H1 (cell line): Measurements from ENCODE around the gene TBC1D22A. TPM values are rescaled to one million over a fixed set of nuclear protein-coding genes. Genes with fewer than 3 reads are reported as not detected.

ENCODE experiments used
- CTCF ChIA-PET: fragments of 300-600 bp; sonication (Branson Sonifier 250); formaldehyde crosslinking; loops from one replicate; lab custom pipeline; 2021; ENCODE audit not compliant: partially characterized antibody; lab: Charles Lee
- POLR2A ChIA-PET: fragments of 300-600 bp; sonication (Branson Sonifier 250); formaldehyde crosslinking; loops from one replicate; lab custom pipeline; 2021; ENCODE audit warnings: inconsistent platforms; ENCODE audit not compliant: partially characterized antibody; lab: Charles Lee
- DNase-seq, 2 experiments: peaks; one replicate each; pipeline versions ENCODE4 v3.0.0 to v3.0.0-alpha.2; 2010 to 2022; ENCODE audit warnings: low spot score in 2 of 2, low read depth in 1 of 2, mixed read lengths in 1 of 2
- FAIRE-seq: peaks from 2 replicates; lab custom pipeline; 2011; peaks lifted over from hg19 to GRCh38; lab: Jason Lieb, UNC
- H2AFZ ChIP-seq: 2 replicates; pipeline ENCODE4 v1.8.1; 2012; ENCODE audit warnings: low read length, inconsistent platforms
- H2AK5ac ChIP-seq: 2 replicates; pipeline ENCODE4 v1.6.1; 2013; ENCODE audit warnings: low read depth, low read length
- H2BK120ac ChIP-seq: replicated peaks from 2 replicates; pipeline ENCODE3; 2013; ENCODE audit warnings: low read depth, low read length, inconsistent platforms
- H2BK12ac ChIP-seq: 2 replicates; pipeline ENCODE4 v1.6.1; 2013; ENCODE audit warnings: low read depth, low read length
- H2BK15ac ChIP-seq: 2 replicates; pipeline ENCODE4 v1.6.1; 2013; ENCODE audit warnings: low read length
- H2BK20ac ChIP-seq: 2 replicates; pipeline ENCODE4 v1.6.1; 2013; ENCODE audit warnings: low read length
- H2BK5ac ChIP-seq: 2 replicates; pipeline ENCODE4 v1.6.1; 2013; ENCODE audit warnings: low read depth, low read length
- H3K14ac ChIP-seq: 2 replicates; pipeline ENCODE4 v1.6.1; 2013; ENCODE audit warnings: inconsistent platforms; ENCODE audit not compliant: insufficient read length
- H3K18ac ChIP-seq: 2 replicates; pipeline ENCODE4 v1.6.1; 2013; ENCODE audit warnings: low read length; ENCODE audit errors: extremely low read depth
- H3K23ac ChIP-seq: 2 replicates; pipeline ENCODE4 v1.6.1; 2013; ENCODE audit warnings: inconsistent platforms; ENCODE audit not compliant: insufficient read length
- H3K23me2 ChIP-seq: 2 replicates; pipeline ENCODE4 v1.6.1; 2013; ENCODE audit warnings: low read depth, low read length
- H3K27ac ChIP-seq: 2 replicates; pipeline ENCODE4 v1.6.1; 2011; ENCODE audit warnings: low read depth, low read length, inconsistent platforms
- H3K27me3 ChIP-seq, 4 experiments: replicated peaks in 1 of 4; 1 replicate in 1 of 4; 2 replicates in 3 of 4; pipeline versions ENCODE4 v1.6.1 to v1.8.1; 2011 to 2013; ENCODE audit warnings: low read length in 3 of 4, mild to moderate bottlenecking in 3 of 4, inconsistent platforms in 2 of 4, mixed read lengths in 2 of 4, moderate library complexity in 1 of 4; ENCODE audit not compliant: control insufficient read depth in 3 of 4, insufficient read depth in 3 of 4; ENCODE audit errors: extremely low read depth in 1 of 4
- H3K36me3 ChIP-seq, 4 experiments: 2 replicates each; pipeline versions ENCODE4 v1.6.1 to v1.8.1; 2011 to 2013; ENCODE audit warnings: mild to moderate bottlenecking in 4 of 4, low read length in 3 of 4, moderate library complexity in 2 of 4, control low read depth in 1 of 4, inconsistent platforms in 1 of 4; ENCODE audit not compliant: insufficient read depth in 4 of 4, control insufficient read depth in 2 of 4
- H3K4ac ChIP-seq: replicated peaks from 2 replicates; pipeline ENCODE3; 2013; ENCODE audit warnings: low read length, low read depth, mixed read lengths, inconsistent platforms; ENCODE audit not compliant: insufficient read length
- H3K4me1 ChIP-seq, 4 experiments: replicated peaks in 1 of 4; 1 replicate in 1 of 4; 2 replicates in 3 of 4; pipeline versions ENCODE4 v1.6.1 to v1.8.1; 2011 to 2013; ENCODE audit warnings: low read length in 3 of 4, inconsistent platforms in 2 of 4, mixed read lengths in 1 of 4; ENCODE audit not compliant: insufficient read depth in 4 of 4, control insufficient read depth in 3 of 4
- H3K4me2 ChIP-seq, 2 experiments: 2 replicates each; pipeline versions ENCODE4 v1.6.1 to v1.8.1; 2011 to 2013; ENCODE audit warnings: low read depth in 2 of 2, low read length in 2 of 2, control low read depth in 1 of 2, inconsistent platforms in 1 of 2, mild to moderate bottlenecking in 1 of 2; ENCODE audit not compliant: insufficient read depth in 1 of 2
- H3K4me3 ChIP-seq, 4 experiments: fragments of 200-600, 300-600 bp in 1 of 4; sonication (generic), shearing (Covaris generic), sonication (Bioruptor Twin) in 1 of 4; 2 replicates each; pipeline versions ENCODE4 v1.5.1 to v1.8.1; 2011 to 2016; ENCODE audit warnings: low read length in 4 of 4, low read depth in 3 of 4, control low read depth in 2 of 4, inconsistent platforms in 2 of 4, mild to moderate bottlenecking in 2 of 4, mixed read lengths in 1 of 4, moderate library complexity in 1 of 4; ENCODE audit not compliant: insufficient read depth in 2 of 4; ENCODE audit errors: extremely low read depth in 1 of 4
- H3K56ac ChIP-seq: replicated peaks from 2 replicates; pipeline ENCODE3; 2013; ENCODE audit warnings: low read depth, mild to moderate bottlenecking, mixed read lengths, low read length, inconsistent platforms; ENCODE audit not compliant: insufficient read length
- H3K79me1 ChIP-seq: 2 replicates; pipeline ENCODE4 v1.6.1; 2013; ENCODE audit warnings: low read depth, low read length, control low read depth
- H3K79me2 ChIP-seq, 2 experiments: 2 replicates each; pipeline versions ENCODE4 v1.6.1 to v1.8.1; 2012 to 2013; ENCODE audit warnings: low read length in 2 of 2, mild to moderate bottlenecking in 2 of 2, inconsistent platforms in 1 of 2; ENCODE audit not compliant: insufficient read depth in 2 of 2, control insufficient read depth in 1 of 2
- H3K9ac ChIP-seq, 4 experiments: replicated peaks in 1 of 4; 1 replicate in 1 of 4; 2 replicates in 3 of 4; pipeline versions ENCODE4 v1.6.1 to v1.8.1; 2011 to 2013; ENCODE audit warnings: low read depth in 3 of 4, low read length in 3 of 4, control low read depth in 2 of 4, mild to moderate bottlenecking in 2 of 4, moderate library complexity in 2 of 4, inconsistent platforms in 1 of 4; ENCODE audit errors: extremely low read depth in 1 of 4
- H3K9me3 ChIP-seq, 2 experiments: 2 replicates each; pipeline versions ENCODE4 v1.6.1 to v1.8.1; 2012 to 2013; ENCODE audit warnings: mild to moderate bottlenecking in 2 of 2, moderate library complexity in 2 of 2, control low read depth in 1 of 2, inconsistent platforms in 1 of 2, low read depth in 1 of 2, low read length in 1 of 2, mixed read lengths in 1 of 2; ENCODE audit not compliant: insufficient read depth in 2 of 2
- H4K20me1 ChIP-seq, 2 experiments: replicated peaks in 1 of 2; 2 replicates each; pipeline versions ENCODE3 to v1.8.1; 2011 to 2013; ENCODE audit warnings: inconsistent platforms in 2 of 2, low read length in 2 of 2, mild to moderate bottlenecking in 1 of 2; ENCODE audit not compliant: insufficient read depth in 2 of 2, control insufficient read depth in 1 of 2
- H4K5ac ChIP-seq: 2 replicates; pipeline ENCODE4 v1.6.1; 2013; ENCODE audit warnings: low read length, low read depth, mixed read lengths, inconsistent platforms; ENCODE audit not compliant: insufficient read length
- H4K8ac ChIP-seq: 2 replicates; pipeline ENCODE4 v1.8.0; 2013; ENCODE audit warnings: mild to moderate bottlenecking, moderate library complexity, low read length, inconsistent platforms; ENCODE audit not compliant: insufficient read depth; ENCODE audit errors: extremely low read depth
- H4K91ac ChIP-seq: replicated peaks from 2 replicates; pipeline ENCODE3; 2013; ENCODE audit warnings: low read length, mixed read lengths, inconsistent platforms; ENCODE audit not compliant: insufficient read length
- BCL11A ChIP-seq, 2 experiments: IDR thresholded peaks; one replicate each; pipeline ENCODE4 v1.6.1; 2011; ENCODE audit warnings: low read depth in 2 of 2, low read length in 2 of 2, mild to moderate bottlenecking in 2 of 2
- BRCA1 ChIP-seq: IDR thresholded peaks from 2 replicates; pipeline ENCODE4 v1.6.1; 2012; ENCODE audit warnings: low read depth, low read length, improper control_type of control experiment
- CHD2 ChIP-seq: IDR thresholded peaks from 2 replicates; pipeline ENCODE4 v1.6.1; 2012; ENCODE audit warnings: low read length, improper control_type of control experiment
- CREB1 ChIP-seq: IDR thresholded peaks from 2 replicates; pipeline ENCODE4 v1.6.1; 2012; ENCODE audit warnings: inconsistent platforms
- EGR1 ChIP-seq: IDR thresholded peaks from 2 replicates; pipeline ENCODE4 v1.6.1; 2011; ENCODE audit warnings: low read depth, low read length, borderline replicate concordance
- FOSL1 ChIP-seq: IDR thresholded peaks from 2 replicates; pipeline ENCODE4 v1.6.1; 2011; ENCODE audit warnings: mild to moderate bottlenecking, low read depth, low read length, moderate library complexity; ENCODE audit not compliant: insufficient read depth
- HDAC2 ChIP-seq, 2 experiments: fragments of 300-600 bp in 1 of 2; sonication (generic) in 1 of 2; IDR thresholded peaks; 2 replicates each; pipeline ENCODE4 v1.6.1; 2011 to 2012; ENCODE audit warnings: low read depth in 2 of 2, low read length in 2 of 2, mild to moderate bottlenecking in 2 of 2, moderate library complexity in 2 of 2, borderline replicate concordance in 1 of 2, inconsistent platforms in 1 of 2
- KDM1A ChIP-seq: fragments of 200-600, 300-600 bp; sonication (generic); IDR thresholded peaks from 2 replicates; pipeline ENCODE4 v1.7.1; 2016; ENCODE audit warnings: mild to moderate bottlenecking, low read length, borderline replicate concordance
- POLR2A ChIP-seq, 2 experiments: IDR thresholded peaks; 1 replicate in 1 of 2; 2 replicates in 1 of 2; pipeline ENCODE4 v1.6.1; 2011; ENCODE audit warnings: low read depth in 2 of 2, low read length in 2 of 2, mild to moderate bottlenecking in 2 of 2; ENCODE audit errors: control extremely low read depth in 1 of 2
- SIN3A ChIP-seq, 2 experiments: IDR thresholded peaks in 1 of 2; conservative IDR thresholded peaks in 1 of 2; 2 replicates each; pipeline ENCODE4 v1.6.1; 2011 to 2012; ENCODE audit warnings: low read length in 2 of 2, improper control_type of control experiment in 1 of 2, low read depth in 1 of 2, mild to moderate bottlenecking in 1 of 2
- SIRT6 ChIP-seq: IDR thresholded peaks from one replicate; pipeline ENCODE4 v1.7.1; 2012; ENCODE audit warnings: low read length, inconsistent platforms
- WGBS, 2 experiments: shearing (Covaris generic) in 1 of 2; methylation state at CpG; one replicate each; pipeline versions ENCODE4 v1.1.6 to v1.1.7; 2013 to 2015; ENCODE audit warnings: low lambda C conversion rate in 2 of 2, mixed read lengths in 2 of 2, inconsistent platforms in 1 of 2, low coverage in 1 of 2, missing lambda C conversion rate in 1 of 2; ENCODE audit not compliant: insufficient replicate concordance in 2 of 2, insufficient coverage in 1 of 2, insufficient read length in 1 of 2; ENCODE audit errors: extremely low coverage in 1 of 2, missing lambda C conversion rate in 1 of 2; 5-methylcytosine and 5-hydroxymethylcytosine counted together
- polyA plus RNA-seq, 7 experiments: library from polyadenylated mRNA; depleted of rRNA in 3 of 7; stranded (reverse) in 5 of 7; unstranded in 2 of 7; fragments of >200 nt in 5 of 7; fragments of 200-250 nt in 2 of 7; gene quantifications; 1 replicate in 5 of 7; 2 replicates in 1 of 7; 4 replicates in 1 of 7; pipeline versions ENCODE4 v1.2.1 to v1.2.3, GENCODE V29; 2011 to 2013; ENCODE audit warnings: missing spikeins in 2 of 7, mixed read lengths in 2 of 7
- total RNA-seq: library from RNA; stranded (reverse); fragmentation: NEBNext Ultra II Directional; extraction: Animal tissue kit (Norgen Biotek cat#: 25700); gene quantifications from 2 replicates; pipeline ENCODE4 v1.2.1, GENCODE V29; 2021

TBC1D22A gene
- total and polyA plus RNA-seq, 2 of the 8 experiments (the other 6 are each of a cell fraction or from before 2014, with no cell fraction given): 11.9 to 18.4 TPM

GRCh38 chr22:47202819-47203553 is 440.5 kb downstream of the TBC1D22A start:
- Histone ChIP-seq H3K9ac (no peak overlapping the region), H2BK20ac (no peak overlapping the region), H3K23ac (no peak overlapping the region), H3K14ac (no peak overlapping the region), H3K79me2 (no peaks in the 10 kb centered on the region), H3K79me1 (no peaks in the 10 kb centered on the region), H3K18ac (no peak overlapping the region), H4K91ac (no peak overlapping the region), H3K36me3 (no peaks in the 10 kb centered on the region), H2AFZ (no peak overlapping the region), H2AK5ac (no peak overlapping the region), H2BK12ac (no peak overlapping the region), H3K4me1 (no peaks in the 10 kb centered on the region), H3K27me3 (no peaks in the 10 kb centered on the region), H4K8ac (no peak overlapping the region), H2BK120ac (no peak overlapping the region), H3K9me3 (peaks cover 75 to 100% of the 10 kb centered on the region in 2 experiments), H3K23me2 (no peaks in the 10 kb centered on the region), H3K4me3 (no peak overlapping the region), H2BK15ac (no peak overlapping the region), H4K5ac (no peak overlapping the region), H3K56ac (no peak overlapping the region), H2BK5ac (no peak overlapping the region), H3K4ac (no peak overlapping the region), H3K4me2 (no peak overlapping the region), H4K20me1 (no peaks in the 10 kb centered on the region), H3K27ac (no peak overlapping the region)
- CTCF ChIA-PET: no interaction called here
- 81% methylated on average over 16 of the region's 16 CpGs; no CpG with 5 or more reads in 1 of the 2 experiments for WGBS, 2 experiments
- FAIRE-seq: no peak
- TF ChIP-seq EGR1 (no peak), CREB1 (no peak), POLR2A (IDR thresholded peaks at IDR 0.05; ENCODE audit: control extremely low read depth in 1 of 2, low read depth in 2 of 2, low read length in 2 of 2) (no peak), SIRT6 (no peak), BCL11A (IDR thresholded peaks at IDR 0.05; ENCODE audit: low read depth in 2 of 2, low read length in 2 of 2) (no peak), FOSL1 (no peak), HDAC2 (IDR thresholded peaks at IDR 0.05; ENCODE audit: borderline replicate concordance in 1 of 2, low read depth in 2 of 2, low read length in 2 of 2) (no peak), BRCA1 (no peak), SIN3A (conservative IDR thresholded peaks at IDR 0.05 in 1 of 2, IDR thresholded peaks at IDR 0.05 in 1 of 2; ENCODE audit: low read depth in 1 of 2, low read length in 2 of 2) (no peak), KDM1A (no peak), CHD2 (no peak)
- POLR2A ChIA-PET: no interaction called here
- peak in 1 of 2 experiments; percentile 1 for DNase-seq
